LNCaP clone FGC (cell line): ENCODE measurements around the gene PCDH9.

Experiments
- DNase-seq: peaks from one replicate; pipeline ENCODE4 v3.0.0-alpha.2; 2011; ENCODE audit warnings: low read depth
- H3K4me3 ChIP-seq: 2 replicates; pipeline ENCODE4 v1.5.1; 2011; ENCODE audit warnings: mild to moderate bottlenecking, low read depth, low read length, control low read depth
- TF ChIP-seq, protein P1 (sequence below): IDR thresholded peaks from 2 replicates; pipeline ENCODE4 v1.5.1; 2012; ENCODE audit warnings: mild to moderate bottlenecking; ENCODE audit not compliant: control insufficient read depth, insufficient read depth; ENCODE audit errors: extremely low read depth

PCDH9 gene

GRCh38 chr13:67122251-67122650, 107.9 kb downstream of the PCDH9 start:
- H3K4me3 ChIP-seq, result no peak overlapping the region
- TF ChIP-seq, protein P1, sequence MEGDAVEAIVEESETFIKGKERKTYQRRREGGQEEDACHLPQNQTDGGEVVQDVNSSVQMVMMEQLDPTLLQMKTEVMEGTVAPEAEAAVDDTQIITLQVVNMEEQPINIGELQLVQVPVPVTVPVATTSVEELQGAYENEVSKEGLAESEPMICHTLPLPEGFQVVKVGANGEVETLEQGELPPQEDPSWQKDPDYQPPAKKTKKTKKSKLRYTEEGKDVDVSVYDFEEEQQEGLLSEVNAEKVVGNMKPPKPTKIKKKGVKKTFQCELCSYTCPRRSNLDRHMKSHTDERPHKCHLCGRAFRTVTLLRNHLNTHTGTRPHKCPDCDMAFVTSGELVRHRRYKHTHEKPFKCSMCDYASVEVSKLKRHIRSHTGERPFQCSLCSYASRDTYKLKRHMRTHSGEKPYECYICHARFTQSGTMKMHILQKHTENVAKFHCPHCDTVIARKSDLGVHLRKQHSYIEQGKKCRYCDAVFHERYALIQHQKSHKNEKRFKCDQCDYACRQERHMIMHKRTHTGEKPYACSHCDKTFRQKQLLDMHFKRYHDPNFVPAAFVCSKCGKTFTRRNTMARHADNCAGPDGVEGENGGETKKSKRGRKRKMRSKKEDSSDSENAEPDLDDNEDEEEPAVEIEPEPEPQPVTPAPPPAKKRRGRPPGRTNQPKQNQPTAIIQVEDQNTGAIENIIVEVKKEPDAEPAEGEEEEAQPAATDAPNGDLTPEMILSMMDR, result no peak
- DNase-seq, result no peak

- DNase-seq, result no peak
- no peak overlapping the region for H3K4me3 ChIP-seq
- TF ChIP-seq, protein P1, result no peak
These were observed 109.1 kb downstream of the PCDH9 start for GRCh38 chr13:67120872-67121531.

DNA sequence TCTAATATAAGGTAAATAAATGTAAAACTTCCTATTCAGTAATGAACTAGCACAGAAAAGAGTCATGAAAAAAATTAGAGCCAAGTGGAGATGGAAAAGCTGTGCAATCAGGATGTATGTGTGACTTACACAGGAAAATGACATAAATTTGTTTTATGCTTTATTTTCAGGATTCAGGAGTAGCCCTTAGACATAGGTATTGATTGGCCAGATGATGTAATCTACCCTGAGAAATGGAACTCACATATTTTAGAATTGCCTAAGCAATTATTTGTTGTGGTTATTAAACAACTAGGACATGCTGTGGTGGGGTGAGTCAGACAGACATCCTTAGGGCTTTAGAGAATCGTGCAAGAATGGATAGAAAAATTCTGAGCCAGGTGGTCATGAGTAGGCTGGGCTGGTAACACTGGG, 110.6 kb downstream of the PCDH9 start:
- H3K4me3 ChIP-seq, result no peak overlapping the region
- DNase-seq, result no peak
- TF ChIP-seq, protein P1, result no peak

DNA sequence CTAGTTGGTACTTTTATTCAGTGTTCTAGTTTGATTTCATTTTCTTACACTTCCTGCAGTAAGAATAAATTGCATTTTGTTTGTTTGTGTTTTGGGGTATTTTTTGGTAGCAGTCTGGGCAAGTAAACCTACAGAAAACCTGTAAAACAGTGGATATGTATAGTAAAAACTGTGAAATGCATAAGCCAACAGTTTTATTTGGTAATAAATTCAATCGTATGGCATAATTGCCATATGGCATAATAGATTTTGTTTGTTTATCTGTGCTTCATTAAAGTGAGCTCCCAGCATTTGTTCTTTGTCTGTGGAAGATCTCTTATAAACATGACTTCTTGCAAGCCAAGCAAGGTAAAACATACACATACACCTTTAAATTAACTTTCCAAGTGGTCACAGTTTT, 111.9 kb downstream of the PCDH9 start:
- no peak overlapping the region for H3K4me3 ChIP-seq
- DNase-seq, result no peak
- TF ChIP-seq, protein P1, result no peak

DNA sequence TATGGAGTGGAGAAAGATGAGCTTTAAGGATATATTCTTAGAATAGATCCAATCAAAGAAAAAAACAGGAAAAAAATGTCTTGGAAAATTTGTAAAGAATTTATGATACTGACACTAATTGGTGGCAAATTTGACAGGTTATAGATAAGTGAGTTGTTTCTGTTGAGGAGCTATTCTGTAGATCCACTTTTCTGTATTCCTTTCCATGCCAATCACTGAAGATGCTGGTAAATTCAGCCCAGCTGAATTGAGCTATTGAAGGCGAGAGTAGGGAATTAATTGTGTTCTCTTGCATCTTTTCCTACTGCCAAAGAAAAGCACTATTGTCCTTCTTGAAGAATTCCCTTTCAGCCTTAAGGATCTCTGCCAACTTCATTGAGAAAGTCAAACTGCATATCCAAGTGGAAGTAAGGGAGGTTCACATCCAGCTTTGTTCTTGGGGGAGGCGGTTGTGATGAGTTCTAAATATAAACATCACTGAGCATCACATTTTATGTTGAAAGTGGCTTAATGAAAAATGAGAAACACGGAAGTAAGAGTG, 113.1 kb downstream of the PCDH9 start:
- no peak overlapping the region for H3K4me3 ChIP-seq
- TF ChIP-seq, protein P1, result no peak
- DNase-seq, result no peak

DNA sequence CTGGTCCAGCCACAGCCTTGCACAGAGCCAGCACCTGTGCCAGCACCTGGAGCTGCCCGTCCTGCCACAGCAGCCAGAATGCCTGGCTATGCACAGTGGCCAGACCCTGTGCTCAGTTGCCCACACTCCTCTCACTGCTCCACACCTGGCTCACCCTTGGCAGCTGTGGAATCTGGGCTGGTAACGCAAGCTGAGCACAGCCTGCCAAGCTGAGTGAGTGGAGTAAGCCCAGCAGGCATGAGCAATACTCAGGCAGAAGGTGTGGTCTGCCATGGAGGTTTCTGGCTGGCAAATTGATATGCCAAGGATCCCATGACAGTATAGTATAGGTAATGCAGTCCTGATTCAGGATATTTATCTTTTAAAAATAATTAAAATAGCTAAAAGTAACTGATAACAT, 122.2 kb downstream of the PCDH9 start:
- DNase-seq, result no peak
- no peak overlapping the region for H3K4me3 ChIP-seq
- TF ChIP-seq, protein P1, result no peak
